Stimulated activated CD8-positive, alpha-beta memory T cell treated with anti-CD3 and anti-CD28 coated beads, Interleukin-7, amount 100 ng/mL, for 48 hours (primary cell): ENCODE data around the gene SLC43A3.
A peak's percentile ranks its signal among the peaks of the same experiment; 100 is the strongest.
"Not testable (repeated sequence)": the region's sequence is repeated elsewhere in the genome, so short reads cannot be mapped to it uniquely, and the experiment has no call there.

Experiments used
- DNase-seq, 2 donors: peaks; one replicate each; pipeline ENCODE4 v3.0.0-alpha.2; 2020; ENCODE audit warnings: low read depth in 1 of 2; ENCODE audit errors: extremely low read depth in 1 of 2

Gene SLC43A3

DNA sequence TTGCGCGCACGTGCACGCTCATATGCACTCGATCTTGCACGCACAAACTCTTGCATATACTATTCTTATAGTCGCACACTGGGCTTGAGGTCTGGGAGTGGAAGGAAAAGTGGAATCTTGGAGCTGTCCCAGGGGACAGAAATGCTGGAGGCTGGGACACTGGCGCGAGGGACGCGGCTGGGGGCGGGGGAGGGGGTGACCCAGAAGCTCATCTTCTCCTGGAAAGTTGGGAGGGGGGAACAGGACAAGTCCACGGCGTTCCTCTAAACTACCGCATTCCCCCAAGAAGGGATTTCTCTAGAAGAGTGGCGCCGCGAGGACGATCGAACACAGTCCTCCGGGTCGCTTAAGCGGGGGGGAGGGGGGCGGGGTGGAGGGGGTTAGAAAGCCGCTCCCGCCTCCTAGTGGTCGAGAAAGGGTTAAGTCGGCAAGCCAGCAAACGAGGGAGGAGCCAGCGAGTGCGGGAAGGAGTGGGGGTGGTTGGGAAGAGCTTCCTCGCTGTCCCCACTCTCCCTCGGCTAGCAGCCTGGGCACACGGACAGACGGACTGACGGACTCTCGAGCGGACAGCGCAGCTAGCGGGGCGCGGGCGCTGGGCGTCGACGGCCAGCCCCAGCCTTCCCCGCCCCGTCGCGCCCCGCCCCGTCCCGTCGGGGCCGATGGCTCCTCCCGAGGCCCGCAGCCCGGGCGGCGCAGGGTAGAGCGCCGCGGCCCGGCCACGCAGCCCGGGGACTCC, 33.3 kb upstream of the SLC43A3 start, which contains the start of gene RTN4RL2:
TSS of gene RTN4RL2 (plus strand) at position 507 of the 736 bp plus-strand sequence. CDS start 338 bp downstream, outside the sequence.
- no peak for DNase-seq

DNA sequence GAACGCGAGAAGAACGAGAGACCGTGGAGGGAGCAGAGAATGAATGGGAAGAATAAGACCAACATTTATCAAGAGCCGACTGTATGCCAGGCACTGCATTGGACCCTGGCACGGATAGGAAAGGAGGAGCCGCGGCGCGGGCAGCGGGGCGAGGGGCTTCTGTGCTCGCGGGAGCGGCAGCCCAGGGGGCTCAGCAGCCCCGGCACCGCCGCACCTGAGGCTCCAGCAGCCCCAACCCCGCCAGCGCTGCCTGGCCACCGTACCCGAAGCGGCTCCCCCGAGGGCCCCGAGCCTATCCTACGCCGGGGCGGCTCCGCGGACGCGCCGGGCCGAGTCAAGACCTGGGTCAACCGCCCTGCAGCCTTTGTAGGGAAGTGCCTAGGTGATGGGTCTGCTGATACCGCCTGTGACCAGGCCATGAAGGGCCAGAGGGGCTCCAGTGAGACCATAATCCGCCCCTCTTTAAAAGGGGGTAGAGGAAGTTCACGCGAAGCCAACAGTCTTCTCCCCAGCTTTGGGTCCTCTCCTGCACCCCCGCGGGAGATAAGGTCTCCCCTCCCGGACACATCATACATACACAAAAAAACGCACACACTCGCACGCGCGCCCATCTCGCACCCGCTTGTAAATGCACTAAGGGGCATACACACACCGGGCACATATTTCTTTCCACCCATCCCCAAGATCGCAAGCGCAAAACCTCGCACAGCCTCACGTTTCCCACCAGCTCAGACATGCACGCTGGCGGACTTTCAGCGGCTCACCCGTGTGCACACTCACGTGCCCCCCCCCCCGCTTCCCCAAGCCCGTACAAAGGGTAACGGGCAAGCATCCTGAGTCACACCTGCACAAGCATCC, 32.5 kb upstream of the SLC43A3 start:
- no peak for DNase-seq

DNA sequence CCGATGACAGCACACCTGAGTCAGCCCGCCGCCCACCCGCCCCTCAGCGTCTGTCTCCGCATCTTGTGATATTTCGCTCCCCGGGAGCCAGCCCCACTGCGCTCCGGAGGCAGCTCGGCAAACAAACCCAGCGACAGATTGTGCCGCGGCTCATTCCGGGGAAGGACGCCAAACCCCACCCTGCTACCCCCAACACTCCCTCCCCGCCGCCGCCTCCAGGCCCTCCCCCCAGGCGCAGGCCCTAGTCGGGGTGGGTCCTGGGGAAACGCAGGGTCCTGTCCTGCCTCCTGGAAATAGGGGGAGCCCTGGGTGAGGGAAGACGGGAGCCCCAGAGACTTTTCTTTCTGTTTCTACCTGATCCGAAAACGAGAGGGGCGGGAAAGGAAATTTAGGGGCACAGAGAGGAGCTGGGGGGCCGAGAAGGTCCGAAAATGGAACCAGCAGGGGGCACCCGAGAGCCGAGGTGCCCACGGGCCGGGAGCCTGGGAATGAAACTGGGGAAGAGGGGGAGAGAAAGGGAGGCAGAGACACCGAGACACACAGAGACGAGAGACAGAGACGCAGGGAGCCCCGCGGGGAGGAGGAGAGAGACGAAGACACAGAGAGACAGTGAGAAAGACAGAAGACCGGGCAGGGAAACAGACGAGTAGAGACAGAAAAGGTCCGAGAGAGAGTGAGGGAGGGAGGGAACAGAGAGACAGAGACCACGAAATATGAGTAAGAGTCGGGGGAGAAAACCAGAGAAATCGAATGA, 31.7 kb upstream of the SLC43A3 start:
- DNase-seq, result no peak

GRCh38 chr11:57458060-57458409, 31.1 kb upstream of the SLC43A3 start:
- DNase-seq, result no peak

- no peak for DNase-seq
Observed at GRCh38 chr11:57457643-57458023, 30.7 kb upstream of the SLC43A3 start.

DNA sequence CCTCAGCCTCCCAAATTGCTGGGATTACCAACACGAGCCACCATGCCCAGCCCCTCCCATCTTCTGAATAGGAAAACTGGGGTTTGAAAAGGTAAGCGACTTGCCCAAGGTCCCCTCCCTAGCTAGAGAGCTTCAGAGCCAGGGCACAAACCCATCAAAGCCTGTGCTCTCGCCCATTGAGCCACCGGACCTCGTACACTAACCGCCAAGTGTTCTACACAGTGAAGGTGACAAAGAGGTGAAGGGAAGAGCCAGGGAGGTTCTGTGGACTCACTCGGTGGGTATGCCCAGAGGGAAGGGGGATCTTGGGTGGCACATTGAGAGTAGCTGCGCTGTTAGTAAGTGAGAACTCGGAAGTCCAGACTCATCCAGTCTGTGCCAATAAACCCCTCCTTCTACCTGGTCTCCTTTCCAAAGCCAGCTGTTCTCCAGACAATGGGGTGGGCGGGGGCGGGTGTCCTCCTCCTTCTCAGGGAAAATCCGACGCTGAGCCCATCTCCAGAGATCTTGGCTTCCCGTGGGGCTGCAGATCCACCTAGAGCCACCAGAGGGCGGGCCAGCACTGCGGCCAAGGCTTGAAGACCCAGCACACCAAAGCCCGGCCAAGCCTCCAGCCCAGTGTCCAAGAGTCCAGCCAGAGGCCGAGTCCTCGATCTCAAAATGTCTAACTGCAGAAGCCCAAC, 30.2 kb upstream of the SLC43A3 start:
- DNase-seq, result peak in 1 of 2 donors; percentile 31

DNA sequence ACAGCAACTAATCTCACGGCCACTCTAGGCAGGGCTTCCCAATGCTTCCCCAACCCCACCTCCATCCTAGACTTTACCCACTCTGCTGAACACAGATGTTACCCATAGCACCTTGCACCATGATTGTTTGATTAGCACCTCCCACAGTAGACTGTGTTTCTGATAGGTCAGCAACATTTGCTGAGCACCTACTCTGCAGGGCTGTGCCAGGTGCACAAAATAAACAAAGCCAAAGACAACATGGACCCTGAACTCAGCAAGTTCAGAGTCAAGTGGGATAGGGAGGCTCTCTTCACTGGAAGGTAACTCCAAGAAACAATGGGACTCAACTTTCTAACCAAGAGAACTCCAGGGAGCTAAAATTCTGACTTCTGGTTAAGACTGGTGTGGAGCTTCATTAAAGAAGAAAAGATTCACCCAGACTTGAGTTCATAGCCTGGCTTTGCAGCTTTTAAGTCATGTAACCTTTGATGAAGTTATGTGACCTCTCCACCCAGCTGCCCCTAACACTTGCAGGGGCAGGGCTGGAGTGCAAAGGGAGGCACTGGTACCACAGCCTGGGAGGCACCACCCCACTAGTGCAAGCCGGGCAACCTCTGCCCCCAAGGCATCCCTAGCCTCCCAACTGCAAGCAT, 26.7 kb upstream of the SLC43A3 start:
- no peak for DNase-seq

GRCh38 chr11:57446055-57446454, 19.1 kb upstream of the SLC43A3 start:
- no peak for DNase-seq

- not testable (repeated sequence) for DNase-seq
Observed at GRCh38 chr11:57445122-57445394, 18.1 kb upstream of the SLC43A3 start.

- no peak for DNase-seq
Observed at GRCh38 chr11:57444362-57445121, 17.6 kb upstream of the SLC43A3 start.

DNA sequence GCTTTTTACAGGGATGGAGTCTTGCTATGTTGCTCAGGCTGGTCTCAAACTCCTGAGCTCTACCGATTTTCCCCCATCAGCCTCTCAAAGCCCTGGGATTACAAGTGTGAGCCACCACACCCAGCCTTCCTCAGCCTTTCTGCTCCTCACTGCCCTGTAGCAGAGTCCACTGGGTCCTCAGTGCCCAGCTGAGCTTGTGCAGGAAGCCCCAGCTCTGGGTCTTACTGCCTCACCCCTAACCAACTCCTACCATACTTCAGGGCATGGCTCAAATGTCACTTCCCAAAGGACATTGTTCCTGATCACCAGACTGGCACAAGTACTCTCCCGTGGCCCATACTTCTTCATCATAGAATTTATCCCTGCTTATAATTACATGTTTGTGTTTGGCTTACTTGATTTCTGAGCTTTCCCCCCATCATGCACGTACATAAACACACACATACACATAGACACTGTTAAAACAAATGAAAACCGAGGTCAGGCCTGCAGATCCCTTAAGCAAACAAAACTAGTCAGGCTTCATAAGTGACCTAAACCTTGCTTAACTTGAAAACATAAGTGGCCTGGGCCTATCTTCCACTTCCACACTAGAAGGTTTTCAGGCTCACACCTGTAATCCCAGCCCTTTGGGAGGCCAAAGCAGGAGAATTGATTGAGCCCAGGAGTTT, 14.0 kb upstream of the SLC43A3 start:
- DNase-seq, result no peak

GRCh38 chr11:57439786-57440185, 12.9 kb upstream of the SLC43A3 start:
- no peak for DNase-seq

DNA sequence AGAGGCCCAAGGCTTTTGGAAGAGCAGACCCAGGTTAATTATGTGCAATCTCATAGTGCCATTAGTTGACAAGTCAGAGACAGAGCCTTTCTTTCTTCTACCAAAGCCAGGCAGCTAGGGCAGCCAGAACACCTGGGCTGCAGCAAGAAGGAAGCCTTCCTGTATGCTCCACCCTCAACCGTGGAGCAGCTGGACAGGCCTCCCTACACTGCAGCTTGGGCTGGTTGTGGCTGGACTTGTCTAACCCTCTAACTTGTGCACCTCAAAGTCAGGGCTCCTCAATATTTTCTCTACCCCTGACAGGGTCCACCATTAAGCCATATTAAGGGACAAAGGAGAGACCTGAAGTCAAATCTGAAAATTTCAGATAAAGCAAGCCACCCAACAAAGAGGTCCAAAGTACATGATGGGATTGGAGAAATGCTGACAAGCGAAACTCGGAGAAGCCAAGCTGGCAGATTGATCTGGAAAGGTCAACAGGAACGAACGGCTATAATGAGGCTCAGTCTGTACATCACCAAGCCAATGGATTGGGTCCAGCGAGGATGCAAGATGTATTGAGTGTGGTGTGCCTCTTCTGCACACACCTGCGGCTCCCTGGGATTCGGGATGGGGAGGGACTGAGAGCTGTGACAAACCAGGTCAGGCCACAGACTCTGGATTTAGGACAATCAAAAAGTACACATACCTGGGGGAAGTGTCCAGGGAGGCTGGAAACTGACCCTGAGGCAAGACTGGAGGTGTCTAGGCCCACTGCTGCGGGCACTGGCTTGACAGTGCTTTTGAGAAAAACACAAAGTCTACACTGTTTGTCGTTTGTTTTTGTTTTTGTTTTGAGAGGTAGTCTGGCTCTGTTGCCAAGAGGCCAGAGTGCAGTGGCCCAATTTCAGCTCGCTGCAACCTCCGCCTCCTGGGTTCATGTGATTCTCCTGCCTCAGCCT, 11.7 kb upstream of the SLC43A3 start:
- no peak for DNase-seq

DNA sequence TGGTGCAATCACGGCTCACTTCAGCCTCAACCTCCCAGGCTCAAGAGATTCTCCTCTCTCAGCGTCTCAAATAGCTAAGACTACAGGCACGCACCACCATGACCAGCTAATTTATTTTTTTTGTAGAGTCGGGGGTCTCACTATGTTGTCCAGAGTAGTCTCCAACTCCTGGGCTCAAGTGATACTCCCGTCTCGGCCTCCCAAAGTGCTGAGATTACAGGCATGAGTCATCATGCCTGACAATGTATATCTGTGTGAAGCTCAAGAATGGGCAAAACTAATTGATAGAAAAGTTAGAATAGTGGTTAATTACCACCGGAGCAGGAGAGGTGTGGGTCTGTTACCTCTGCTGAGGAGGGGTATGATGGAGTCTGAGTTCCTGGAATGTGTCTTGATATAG, 9.1 kb upstream of the SLC43A3 start:
- no peak for DNase-seq

GRCh38 chr11:57434640-57435546, 8.0 kb upstream of the SLC43A3 start:
- DNase-seq, result no peak

DNA sequence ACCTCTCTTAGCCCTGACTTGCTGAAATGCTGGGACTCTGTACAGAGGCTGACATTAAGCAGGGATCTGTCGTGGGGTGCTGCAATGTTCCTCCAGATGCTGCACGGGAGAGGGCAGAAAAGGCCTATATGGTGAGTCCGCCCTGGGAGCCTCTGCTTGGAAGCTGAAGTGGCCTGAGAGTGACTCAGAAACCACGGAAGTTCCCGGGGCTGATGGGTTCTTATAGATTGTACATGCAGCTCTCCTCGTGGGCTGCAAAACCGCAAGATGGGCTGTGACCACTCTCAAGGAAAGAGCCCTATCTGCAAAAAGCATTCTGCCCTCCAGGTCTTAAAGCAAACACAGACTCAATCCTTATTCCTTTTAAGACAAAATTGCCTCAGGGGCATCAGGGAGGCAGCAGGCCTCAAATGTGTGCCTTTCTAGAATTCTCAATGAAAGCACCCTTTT, 5.8 kb upstream of the SLC43A3 start:
- DNase-seq, result peak in 1 of 2 donors; percentile 45

DNA sequence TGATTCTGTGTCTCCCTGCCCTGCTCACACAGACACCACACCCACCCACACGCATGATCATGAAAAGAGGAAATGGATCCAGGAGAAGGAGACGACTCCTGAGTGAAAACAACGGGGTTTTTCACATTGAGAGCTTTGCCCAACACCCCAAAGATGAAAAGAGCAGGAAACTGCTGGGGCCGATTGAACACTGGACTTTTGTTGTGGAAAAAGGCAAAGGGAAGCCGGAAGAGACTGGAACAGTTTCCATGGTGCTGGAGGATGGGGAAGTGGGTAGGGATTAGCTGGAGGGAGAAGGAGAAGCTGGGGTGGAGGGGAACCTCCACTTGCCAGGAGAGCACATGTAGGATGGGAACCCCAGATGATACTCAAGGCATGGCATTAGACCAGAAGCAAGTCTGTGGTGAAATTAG, 5.2 kb upstream of the SLC43A3 start:
- no peak for DNase-seq
